Stimulated activated CD8-positive, alpha-beta memory T cell treated with anti-CD3 and anti-CD28 coated beads, Interleukin-2, amount 100 ng/mL, for 1 hour (primary cell): ENCODE results near the gene CKLF.
"Not testable (repeated sequence)": the region's sequence is repeated elsewhere in the genome, so short reads cannot be mapped to it uniquely, and the experiment has no call there.

Experiments
- DNase-seq, 2 donors: peaks; one replicate each; pipeline ENCODE4 v3.0.0-alpha.2; 2020; ENCODE audit warnings: low read depth in 2 of 2

Gene CKLF

GRCh38 chr16:66542396-66542795, 10.0 kb upstream of the CKLF start:
- DNase-seq: no peak

GRCh38 chr16:66543541-66543940, 8.8 kb upstream of the CKLF start:
- no peak for DNase-seq

- DNase-seq: no peak
Measured at GRCh38 chr16:66544016-66544757, 8.2 kb upstream of the CKLF start.

GRCh38 chr16:66547101-66547989, 5.0 kb upstream of the CKLF start:
- no peak for DNase-seq

GRCh38 chr16:66548068-66548467, 4.3 kb upstream of the CKLF start:
- no peak for DNase-seq

- no peak for DNase-seq
Measured at GRCh38 chr16:66548868-66549267, 3.5 kb upstream of the CKLF start.

GRCh38 chr16:66549284-66550131, 2.9 kb upstream of the CKLF start, which contains the start of gene TK2:
TSS of gene TK2 (minus strand) at chr16:66550122. CDS start at chr16:66550061, 61 bp downstream.
- DNase-seq: peak in 1 of 2 donors; percentile 9

GRCh38 chr16:66551348-66551759, 1.0 kb upstream of the CKLF start:
- DNase-seq: peak; percentile 30 to 34

GRCh38 chr16:66551788-66552285, 539 bp upstream of the CKLF start:
- DNase-seq: no peak

GRCh38 chr16:66553223-66553622, 847 bp downstream of the CKLF start:
- no peak for DNase-seq

- DNase-seq: no peak
Measured at GRCh38 chr16:66554021-66554420, 1.6 kb downstream of the CKLF start.

- no peak for DNase-seq
Measured at GRCh38 chr16:66554495-66554894, 2.1 kb downstream of the CKLF start.

- DNase-seq: no peak
Measured at GRCh38 chr16:66560107-66560506, 7.7 kb downstream of the CKLF start.

GRCh38 chr16:66561381-66562080, 9.2 kb downstream of the CKLF start:
- DNase-seq: no peak

GRCh38 chr16:66562409-66562808, 10.0 kb downstream of the CKLF start:
- no peak for DNase-seq

- DNase-seq: no peak
Measured at GRCh38 chr16:66562986-66563385, 10.6 kb downstream of the CKLF start.

- DNase-seq: no peak
Measured at GRCh38 chr16:66563574-66564334, 11.4 kb downstream of the CKLF start.

- DNase-seq: no peak
Measured at GRCh38 chr16:66566051-66566901, 13.9 kb downstream of the CKLF start, which contains the start of gene CMTM1. TSS of gene CMTM1 (plus strand) at chr16:66566439. CDS start at chr16:66566514, 75 bp downstream.

GRCh38 chr16:66567270-66567669, 14.9 kb downstream of the CKLF start:
- not testable (repeated sequence) for DNase-seq
